Measurements from ENCODE around the gene OOSP1.

OOSP1 gene

GRCh38 chr11:59999691-60000090 is 61.5 kb downstream of the OOSP1 start:
- Histone ChIP-seq H3K27ac (replicated peaks) (no peak overlapping the region), H3K27me3 (ENCODE audit: insufficient read depth, poor library complexity, severe bottlenecking) (no peaks in the 10 kb centered on the region), H3K4me3 (replicated peaks; ENCODE audit: insufficient read depth, low read length) (no peak overlapping the region)
- TF ChIP-seq CTCF (IDR thresholded peaks at IDR 0.05; ENCODE audit: insufficient read depth, low read length) = no peak
- TF ChIP-seq POLR2AphosphoS5 (IDR thresholded peaks at IDR 0.05; ENCODE audit: low read depth) = no peak
- no peak for TF ChIP-seq REST (IDR thresholded peaks at IDR 0.05; ENCODE audit: insufficient replicate concordance, low read depth)
- TF ChIP-seq SPI1 (IDR thresholded peaks at IDR 0.05; ENCODE audit: borderline replicate concordance, low read depth) = no peak
- no peak for TF ChIP-seq GABPA (IDR thresholded peaks at IDR 0.05; ENCODE audit: low read depth)
- no peak for DNase-seq (ENCODE audit: low read depth in 1 of 2, low spot score in 1 of 2)

GRCh38 chr11:60003729-60004128 is 65.5 kb downstream of the OOSP1 start:
- TF ChIP-seq SPI1 (IDR thresholded peaks at IDR 0.05; ENCODE audit: borderline replicate concordance, low read depth) = no peak

GRCh38 chr11:60005360-60005759 is 67.1 kb downstream of the OOSP1 start:
- no peak overlapping the region for H3K4me3 ChIP-seq (replicated peaks; ENCODE audit: insufficient read depth, low read length)
- no peak for TF ChIP-seq REST (IDR thresholded peaks at IDR 0.05; ENCODE audit: insufficient replicate concordance, low read depth)
- TF ChIP-seq SPI1 (IDR thresholded peaks at IDR 0.05; ENCODE audit: borderline replicate concordance, low read depth) = no peak
- no peak for TF ChIP-seq GABPA (IDR thresholded peaks at IDR 0.05; ENCODE audit: low read depth)
- no peak for TF ChIP-seq POLR2AphosphoS5 (IDR thresholded peaks at IDR 0.05; ENCODE audit: low read depth)
- no peak for TF ChIP-seq CTCF (IDR thresholded peaks at IDR 0.05; ENCODE audit: insufficient read depth, low read length)
- no peak for DNase-seq (ENCODE audit: low read depth in 1 of 2, low spot score in 1 of 2)
- H3K27ac ChIP-seq (replicated peaks) = no peak overlapping the region
- no peaks in the 10 kb centered on the region for H3K27me3 ChIP-seq (ENCODE audit: insufficient read depth, poor library complexity, severe bottlenecking)

More at GRCh38 chr11:60003729-60004128, 65.5 kb downstream of the OOSP1 start:
- Histone ChIP-seq H3K4me3 (replicated peaks; ENCODE audit: insufficient read depth, low read length) (no peak overlapping the region), H3K27ac (replicated peaks) (no peak overlapping the region), H3K27me3 (ENCODE audit: insufficient read depth, poor library complexity, severe bottlenecking) (no peaks in the 10 kb centered on the region)
- DNase-seq (ENCODE audit: low read depth in 1 of 2, low spot score in 1 of 2) = peak in 1 of 2 experiments; percentile 42
